ENCODE measurements around the gene CSTF1. TPM values are rescaled to one million over a fixed set of nuclear protein-coding genes. Genes with fewer than 3 reads are reported as not detected.

The CSTF1 gene
- 22.4 and 33.0 TPM in 2 replicates for total RNA-seq

DNA sequence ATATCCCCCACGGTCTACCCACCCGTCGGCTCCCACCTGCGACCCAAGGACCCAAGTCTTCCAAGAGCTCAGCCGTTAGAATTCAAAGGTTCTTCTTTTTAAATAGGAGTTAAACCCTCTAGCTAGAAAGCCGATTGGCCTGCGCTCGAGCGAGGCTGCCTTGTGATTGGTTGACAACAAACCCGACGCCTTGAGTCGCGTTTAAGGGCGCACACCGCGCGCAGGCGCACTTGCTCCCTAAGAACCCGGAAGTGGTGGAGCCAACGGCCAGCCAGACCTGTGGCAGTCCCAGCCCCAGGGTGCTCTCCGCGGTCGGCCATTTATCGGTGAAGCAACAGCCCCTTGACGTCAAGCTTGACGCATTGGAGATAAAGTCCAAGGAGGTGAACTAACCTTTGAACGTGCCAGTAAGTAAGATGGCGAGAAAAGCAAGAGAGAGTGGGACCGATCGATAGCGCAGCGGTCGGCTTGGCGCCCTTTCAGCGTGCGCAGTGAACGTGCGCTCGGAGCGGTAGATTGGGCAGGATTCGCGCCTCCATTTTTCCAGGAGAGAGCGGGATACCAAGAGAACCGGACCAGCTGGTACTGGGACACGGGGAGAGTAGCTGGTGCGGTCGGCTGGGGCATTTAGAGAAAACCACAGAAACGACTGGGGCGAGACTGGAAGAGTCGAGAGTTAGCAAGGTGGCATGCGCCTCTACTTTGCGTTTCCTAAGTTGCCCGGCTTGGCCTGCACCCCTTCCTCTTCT, at the start of gene CSTF1, which contains the start of gene AURKA:
CSTF1 (plus strand) TSS at position 514 of the 749 bp plus-strand sequence. CDS start 2,908 bp downstream, outside the sequence.
AURKA (minus strand) TSS at position 84 of the 749 bp plus-strand sequence. CDS start 4,018 bp downstream, outside the sequence.

GRCh38 chr20:56358600-56359211, 33.7 kb upstream of the CSTF1 start, which contains the start of gene FAM210B:
TSS of gene FAM210B (plus strand) at chr20:56358974. CDS start at chr20:56359006, 32 bp downstream.

DNA sequence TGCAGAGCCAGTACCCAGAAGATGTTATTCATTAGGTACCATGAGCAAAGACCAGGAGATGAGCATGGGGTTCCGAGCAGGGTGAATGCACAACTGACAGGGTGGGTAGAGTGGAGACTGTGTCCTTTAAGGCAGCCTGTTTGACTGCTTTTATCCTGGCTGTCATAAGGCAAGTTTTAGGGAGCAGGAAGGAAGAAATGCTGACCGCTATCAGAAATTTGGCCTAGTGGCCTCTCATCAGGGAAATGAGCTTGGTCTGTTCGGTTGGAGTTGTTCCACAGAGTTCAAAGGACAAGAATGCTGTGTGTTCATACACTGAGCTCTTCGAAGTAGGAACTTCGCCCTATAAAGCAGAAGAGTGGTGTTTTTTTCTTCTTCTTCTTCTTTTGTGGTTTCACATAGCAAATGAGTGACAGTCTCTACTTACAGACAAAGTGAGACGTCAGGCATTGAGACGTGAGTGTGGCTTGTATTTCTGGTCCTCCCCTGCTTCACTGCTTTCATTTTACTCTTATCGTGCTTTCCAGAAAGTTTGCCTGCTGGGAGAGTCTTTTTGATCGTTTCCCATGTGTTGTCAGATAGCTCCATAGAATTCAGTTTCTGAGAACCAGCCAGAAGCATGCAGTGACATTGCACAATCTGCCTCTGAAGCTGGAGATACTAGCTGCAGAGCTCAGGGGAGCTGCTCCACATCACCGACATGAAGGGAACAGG, 19.5 kb downstream of the CSTF1 start, which contains the start of gene CASS4:
CASS4 (plus strand) TSS at position 502 of the 714 bp plus-strand sequence; CDS start at position 701, 199 bp downstream.

Other genes with a start within 250 kb of the CSTF1 start
- gene MC3R, start 143.9 kb upstream of the CSTF1 start, total RNA-seq: not detected in 2 replicates
- 28.0 and 40.0 TPM in 2 replicates for gene FAM210B, start 33.7 kb upstream of the CSTF1 start, total RNA-seq
- 2.4 and 8.2 TPM in 2 replicates for gene AURKA, start 430 bp upstream of the CSTF1 start, total RNA-seq
- gene CASS4, start 19.6 kb downstream of the CSTF1 start, total RNA-seq: 3.0 and 5.0 TPM in 2 replicates
- 93.4 and 99.8 TPM in 2 replicates for gene RTF2, start 76.0 kb downstream of the CSTF1 start, total RNA-seq
- gene FAM209A, start 132.1 kb downstream of the CSTF1 start, total RNA-seq: 0.16 TPM in 1 of 2 replicates, not detected in the other
- 0.34 TPM in 1 of 2 replicates, not detected in the other for gene FAM209B, start 140.6 kb downstream of the CSTF1 start, total RNA-seq
- not detected in 2 replicates for gene TFAP2C, start 236.7 kb downstream of the CSTF1 start, total RNA-seq

Measured in bronchial smooth muscle cell (primary cell).